ENCODE data around the gene PCDHGA8.

DNA sequence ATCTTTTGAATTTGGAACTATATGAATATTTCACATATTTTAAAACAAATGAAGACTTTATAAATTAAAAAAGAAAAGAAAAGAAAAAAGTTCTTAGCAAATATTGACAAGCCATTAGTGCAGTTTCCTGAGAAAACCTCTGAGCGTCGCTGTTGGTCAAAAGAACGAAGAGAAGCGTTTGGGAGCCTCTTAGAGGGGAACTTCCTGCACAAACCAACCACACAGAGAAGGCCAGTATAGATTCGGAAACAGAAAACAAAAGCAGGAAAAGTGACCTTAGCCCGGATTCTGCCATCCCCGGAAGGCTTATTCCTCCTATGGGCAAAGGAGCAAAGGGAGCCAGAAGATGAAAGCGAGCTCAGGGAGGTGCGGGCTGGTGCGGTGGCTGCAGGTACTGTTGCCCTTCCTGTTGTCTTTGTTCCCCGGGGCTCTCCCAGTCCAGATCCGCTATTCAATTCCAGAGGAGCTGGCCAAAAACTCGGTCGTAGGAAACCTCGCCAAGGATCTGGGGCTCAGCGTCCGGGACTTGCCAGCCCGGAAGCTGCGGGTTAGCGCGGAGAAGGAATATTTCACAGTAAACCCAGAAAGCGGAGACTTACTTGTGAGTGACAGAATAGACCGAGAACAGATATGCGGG lies 32.5 kb upstream of the PCDHGA8 start, which contains the start of gene PCDHGB2:
- TF ChIP-seq, protein P1, sequence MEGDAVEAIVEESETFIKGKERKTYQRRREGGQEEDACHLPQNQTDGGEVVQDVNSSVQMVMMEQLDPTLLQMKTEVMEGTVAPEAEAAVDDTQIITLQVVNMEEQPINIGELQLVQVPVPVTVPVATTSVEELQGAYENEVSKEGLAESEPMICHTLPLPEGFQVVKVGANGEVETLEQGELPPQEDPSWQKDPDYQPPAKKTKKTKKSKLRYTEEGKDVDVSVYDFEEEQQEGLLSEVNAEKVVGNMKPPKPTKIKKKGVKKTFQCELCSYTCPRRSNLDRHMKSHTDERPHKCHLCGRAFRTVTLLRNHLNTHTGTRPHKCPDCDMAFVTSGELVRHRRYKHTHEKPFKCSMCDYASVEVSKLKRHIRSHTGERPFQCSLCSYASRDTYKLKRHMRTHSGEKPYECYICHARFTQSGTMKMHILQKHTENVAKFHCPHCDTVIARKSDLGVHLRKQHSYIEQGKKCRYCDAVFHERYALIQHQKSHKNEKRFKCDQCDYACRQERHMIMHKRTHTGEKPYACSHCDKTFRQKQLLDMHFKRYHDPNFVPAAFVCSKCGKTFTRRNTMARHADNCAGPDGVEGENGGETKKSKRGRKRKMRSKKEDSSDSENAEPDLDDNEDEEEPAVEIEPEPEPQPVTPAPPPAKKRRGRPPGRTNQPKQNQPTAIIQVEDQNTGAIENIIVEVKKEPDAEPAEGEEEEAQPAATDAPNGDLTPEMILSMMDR (optimal IDR thresholded peaks at IDR 0.05 in 1 of 3, IDR thresholded peaks at IDR 0.05 in 1 of 3, conservative IDR thresholded peaks at IDR 0.05 in 1 of 3; ENCODE audit: extremely low read depth in 1 of 3, insufficient read depth in 2 of 3, low read length in 3 of 3): peak in 2 of 3 experiments; percentile 4 to 28
- no peak for TF ChIP-seq EZH2 (IDR thresholded peaks at IDR 0.05; ENCODE audit: low read length)
